Endothelial cell of umbilical vein (primary cell): ENCODE data around the gene SLC22A23.

Source experiments
- CTCF ChIP-seq, 2 donors: IDR thresholded peaks; 1 replicate in 1 of 2; 2 replicates in 1 of 2; pipeline ENCODE4 v1.5.1; 2011; ENCODE audit warnings: low read length in 2 of 2, mild to moderate bottlenecking in 2 of 2, moderate library complexity in 2 of 2, control low read depth in 1 of 2, inconsistent platforms in 1 of 2, low read depth in 1 of 2; ENCODE audit not compliant: insufficient read depth in 1 of 2; ENCODE audit errors: extremely low read depth in 1 of 2
- POLR2A ChIP-seq: IDR thresholded peaks from 2 replicates; pipeline ENCODE4 v1.6.1; 2012; ENCODE audit warnings: low read depth, mild to moderate bottlenecking, control low read depth, low read length
- POLR2AphosphoS5 ChIP-seq: IDR thresholded peaks from 2 replicates; pipeline ENCODE4 v1.6.1; 2012; ENCODE audit warnings: low read depth, mild to moderate bottlenecking, control low read depth, low read length, moderate library complexity; ENCODE audit not compliant: insufficient read depth
- TF ChIP-seq, protein P1 (sequence below): IDR thresholded peaks from 2 replicates; pipeline ENCODE4 v1.6.1; 2011; ENCODE audit not compliant: insufficient read depth, insufficient read length

- TF ChIP-seq POLR2A: no peak
- TF ChIP-seq CTCF (IDR thresholded peaks at IDR 0.05; ENCODE audit: extremely low read depth in 1 of 2, insufficient read depth in 1 of 2, low read depth in 1 of 2, low read length in 2 of 2): no peak
- TF ChIP-seq POLR2AphosphoS5: no peak
- TF ChIP-seq, protein P1, sequence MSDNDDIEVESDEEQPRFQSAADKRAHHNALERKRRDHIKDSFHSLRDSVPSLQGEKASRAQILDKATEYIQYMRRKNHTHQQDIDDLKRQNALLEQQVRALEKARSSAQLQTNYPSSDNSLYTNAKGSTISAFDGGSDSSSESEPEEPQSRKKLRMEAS: no peak
These were observed 195.9 kb downstream of the SLC22A23 start for GRCh38 chr6:3260772-3261517.
